GM12864 (cell line): Measurements from ENCODE around the gene TMEM255B.

ENCODE experiments used
- DNase-seq: peaks from one replicate; pipeline ENCODE4 v3.0.0-alpha.2; 2011; ENCODE audit warnings: low read depth
- H3K4me3 ChIP-seq: 2 replicates; pipeline ENCODE4 v1.5.1; 2011; ENCODE audit warnings: mild to moderate bottlenecking, low read depth, low read length, control low read depth
- TF ChIP-seq, protein P1 (sequence below): IDR thresholded peaks from 2 replicates; pipeline ENCODE4 v1.5.1; 2011; ENCODE audit warnings: low read depth, mild to moderate bottlenecking, moderate library complexity, low read length, control low read depth, inconsistent platforms; ENCODE audit errors: missing control alignments

TMEM255B gene

GRCh38 chr13:113726961-113727411 is 32.0 kb upstream of the TMEM255B start:
- no peak for DNase-seq
- H3K4me3 ChIP-seq: no peak overlapping the region

DNA sequence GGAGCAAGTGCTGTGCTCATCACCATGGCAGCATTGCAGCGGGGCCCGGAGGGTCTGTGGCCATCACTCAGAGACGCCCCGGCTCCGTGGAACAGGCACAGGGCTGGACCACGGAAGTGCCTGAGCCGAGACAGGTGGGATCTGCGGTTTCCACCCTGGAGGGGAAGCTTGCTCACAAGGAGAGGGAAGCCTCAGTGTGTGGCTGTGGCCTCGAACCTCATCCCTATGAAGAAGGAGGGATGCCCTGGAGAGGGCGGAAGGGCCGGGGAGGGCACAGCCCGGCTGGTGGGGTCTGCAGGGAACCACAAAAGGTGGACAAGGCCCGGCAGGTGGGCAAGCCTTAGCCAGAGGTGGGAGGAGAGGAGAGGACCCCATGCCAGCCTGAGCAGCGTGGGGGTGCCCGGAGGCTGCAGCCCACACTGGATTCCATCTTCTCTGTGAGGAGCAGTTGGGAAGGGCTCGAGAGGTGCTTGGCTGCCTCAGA is 30.4 kb upstream of the TMEM255B start:
- no peak overlapping the region for H3K4me3 ChIP-seq
- TF ChIP-seq, protein P1, sequence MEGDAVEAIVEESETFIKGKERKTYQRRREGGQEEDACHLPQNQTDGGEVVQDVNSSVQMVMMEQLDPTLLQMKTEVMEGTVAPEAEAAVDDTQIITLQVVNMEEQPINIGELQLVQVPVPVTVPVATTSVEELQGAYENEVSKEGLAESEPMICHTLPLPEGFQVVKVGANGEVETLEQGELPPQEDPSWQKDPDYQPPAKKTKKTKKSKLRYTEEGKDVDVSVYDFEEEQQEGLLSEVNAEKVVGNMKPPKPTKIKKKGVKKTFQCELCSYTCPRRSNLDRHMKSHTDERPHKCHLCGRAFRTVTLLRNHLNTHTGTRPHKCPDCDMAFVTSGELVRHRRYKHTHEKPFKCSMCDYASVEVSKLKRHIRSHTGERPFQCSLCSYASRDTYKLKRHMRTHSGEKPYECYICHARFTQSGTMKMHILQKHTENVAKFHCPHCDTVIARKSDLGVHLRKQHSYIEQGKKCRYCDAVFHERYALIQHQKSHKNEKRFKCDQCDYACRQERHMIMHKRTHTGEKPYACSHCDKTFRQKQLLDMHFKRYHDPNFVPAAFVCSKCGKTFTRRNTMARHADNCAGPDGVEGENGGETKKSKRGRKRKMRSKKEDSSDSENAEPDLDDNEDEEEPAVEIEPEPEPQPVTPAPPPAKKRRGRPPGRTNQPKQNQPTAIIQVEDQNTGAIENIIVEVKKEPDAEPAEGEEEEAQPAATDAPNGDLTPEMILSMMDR: no peak
- DNase-seq: no peak

More at GRCh38 chr13:113726961-113727411, 32.0 kb upstream of the TMEM255B start:
- TF ChIP-seq, protein P1: no peak

DNA sequence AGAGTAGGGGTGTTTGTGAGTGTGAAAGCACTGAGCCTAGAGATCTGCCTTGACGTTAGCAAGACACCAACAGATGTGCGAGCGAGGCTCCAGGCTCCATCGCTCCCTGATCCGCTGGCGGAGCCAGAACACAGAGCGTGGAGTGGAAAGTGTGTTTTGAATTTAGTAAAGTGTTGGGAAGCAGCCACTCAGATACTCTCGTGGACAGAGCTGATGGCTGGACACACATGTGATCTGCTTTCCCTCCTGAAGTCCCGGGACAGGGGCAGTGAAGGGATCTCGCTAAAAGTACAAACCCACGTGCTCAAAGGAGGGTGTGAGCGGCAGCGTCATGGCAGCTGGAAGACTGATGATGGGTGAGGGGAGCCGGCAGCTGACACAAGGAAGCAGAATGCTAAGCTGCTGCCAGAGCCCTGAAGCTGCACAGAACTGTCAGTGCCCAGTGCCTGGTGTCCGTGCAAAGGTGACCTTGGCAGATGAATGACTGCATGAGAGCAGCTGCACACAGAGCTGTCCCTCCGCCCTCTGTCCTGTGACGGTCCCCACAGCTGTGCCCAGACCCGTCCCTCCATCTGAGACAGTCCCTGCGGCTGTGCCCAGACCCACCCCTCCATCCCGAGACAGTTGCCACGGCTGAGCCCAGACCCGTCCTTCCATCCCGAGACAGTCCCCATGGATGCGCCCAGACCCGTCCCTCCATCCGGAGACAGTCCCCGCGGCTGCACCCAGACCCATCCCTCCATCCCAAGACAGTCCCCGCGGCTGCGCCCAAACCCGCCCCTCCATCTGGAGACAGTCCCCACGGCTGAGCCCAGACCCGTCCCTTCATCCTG is 29.6 kb upstream of the TMEM255B start:
- H3K4me3 ChIP-seq: no peak overlapping the region
- TF ChIP-seq, protein P1: no peak
- no peak for DNase-seq

DNA sequence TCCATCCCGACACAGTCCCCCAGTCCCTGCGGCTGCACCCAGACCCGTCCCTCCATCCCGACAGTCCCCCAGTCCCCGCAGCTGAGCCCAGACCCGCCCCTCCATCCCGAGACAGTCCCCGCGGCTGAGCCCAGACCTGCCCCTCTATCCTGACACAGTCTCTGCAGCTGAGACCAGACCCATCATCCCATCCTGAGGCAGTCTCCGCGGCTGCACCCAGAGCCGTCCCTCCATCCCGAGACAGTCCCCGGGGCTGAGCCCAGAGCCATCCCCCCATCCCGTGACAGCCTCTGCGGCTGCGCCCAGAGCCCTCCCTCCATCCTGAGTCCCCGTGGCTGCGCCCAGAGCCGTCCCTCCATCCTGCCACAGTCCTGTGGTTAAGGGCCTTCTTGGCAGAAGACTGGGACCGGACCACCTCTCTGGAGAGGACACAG is 28.8 kb upstream of the TMEM255B start:
- no peak for DNase-seq
- no peak overlapping the region for H3K4me3 ChIP-seq
- TF ChIP-seq, protein P1: no peak

DNA sequence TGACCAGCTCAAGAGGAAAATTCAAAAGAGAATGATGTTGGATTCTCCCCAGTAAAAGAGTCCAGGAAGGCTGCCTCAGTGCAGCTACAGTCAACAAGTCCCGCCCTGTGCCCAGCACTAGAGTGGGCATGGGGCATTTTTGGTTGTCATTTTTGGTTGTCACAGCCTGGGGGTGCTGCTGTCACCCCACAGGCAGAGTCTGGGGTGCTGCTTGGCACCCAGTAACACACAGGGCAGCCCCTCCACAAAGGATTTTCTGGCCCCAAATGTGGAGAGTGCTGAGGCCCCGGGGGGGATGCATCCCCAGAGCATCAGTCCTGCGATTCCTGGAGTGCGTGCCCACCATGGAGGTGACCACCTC is 28.2 kb upstream of the TMEM255B start:
- no peak for DNase-seq
- TF ChIP-seq, protein P1: no peak
- H3K4me3 ChIP-seq: no peak overlapping the region

- DNase-seq: no peak
- H3K4me3 ChIP-seq: no peak overlapping the region
- TF ChIP-seq, protein P1: no peak
Measured at GRCh38 chr13:113731192-113732175, 27.5 kb upstream of the TMEM255B start.
